ENCODE measurements around the gene BANF1.

- TF ChIP-seq CTCF (IDR thresholded peaks at IDR 0.05) (no peak), POLR2A (IDR thresholded peaks at IDR 0.05) (no peak)
Observed at GRCh38 chr11:65973439-65974110, 28.7 kb upstream of the BANF1 start.
